Gastrocnemius medialis (tissue), 4 donors: Measurements from ENCODE around the gene C1orf122.

Source experiments
- POLR2A ChIP-seq, 2 donors: fragments of 450-650 bp; IDR thresholded peaks; one replicate each; pipeline ENCODE4 v1.6.1; 2017; ENCODE audit warnings: antibody characterized with exemption in 2 of 2, mild to moderate bottlenecking in 2 of 2, moderate library complexity in 2 of 2
- TF ChIP-seq, protein P1 (sequence below), 5 experiments: fragments of 450-650 bp in 3 of 5; fragments of 200-600 bp in 2 of 5; sonication (generic) in 2 of 5; IDR thresholded peaks in 4 of 5; conservative IDR thresholded peaks in 1 of 5; 1 replicate in 4 of 5; 2 replicates in 1 of 5; pipeline ENCODE4 v1.5.1; 2016 to 2019; ENCODE audit warnings: antibody characterized with exemption in 5 of 5, mild to moderate bottlenecking in 3 of 5, moderate library complexity in 3 of 5

DNA sequence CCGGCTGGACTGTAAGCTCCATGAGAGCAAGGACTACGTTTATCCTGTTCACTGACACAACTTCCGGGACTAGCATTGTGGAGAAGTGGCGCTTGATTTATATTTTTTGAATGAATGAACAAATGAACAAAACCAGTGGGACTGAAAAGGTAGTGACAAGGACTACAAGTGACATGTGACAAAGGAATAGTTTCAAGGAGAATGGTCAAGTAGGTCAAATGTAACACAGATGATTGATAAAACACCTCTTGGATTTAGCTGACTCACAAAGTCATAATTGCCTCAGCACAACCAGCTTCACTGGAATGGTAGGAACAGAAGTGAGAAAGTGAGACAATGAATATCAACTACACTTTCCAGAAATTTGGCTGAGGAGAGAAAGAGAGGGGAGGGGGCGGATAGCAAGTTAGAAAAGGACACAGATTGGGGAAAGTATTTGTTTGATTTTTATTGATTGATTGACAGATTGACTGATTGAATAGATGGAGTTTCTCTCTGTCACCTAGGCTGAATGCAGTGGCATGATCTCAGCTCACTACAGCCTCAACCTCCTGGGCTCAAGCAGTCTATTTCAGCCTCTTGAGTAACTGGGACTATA is 37.6 kb downstream of the C1orf122 start:
- TF ChIP-seq, protein P1, sequence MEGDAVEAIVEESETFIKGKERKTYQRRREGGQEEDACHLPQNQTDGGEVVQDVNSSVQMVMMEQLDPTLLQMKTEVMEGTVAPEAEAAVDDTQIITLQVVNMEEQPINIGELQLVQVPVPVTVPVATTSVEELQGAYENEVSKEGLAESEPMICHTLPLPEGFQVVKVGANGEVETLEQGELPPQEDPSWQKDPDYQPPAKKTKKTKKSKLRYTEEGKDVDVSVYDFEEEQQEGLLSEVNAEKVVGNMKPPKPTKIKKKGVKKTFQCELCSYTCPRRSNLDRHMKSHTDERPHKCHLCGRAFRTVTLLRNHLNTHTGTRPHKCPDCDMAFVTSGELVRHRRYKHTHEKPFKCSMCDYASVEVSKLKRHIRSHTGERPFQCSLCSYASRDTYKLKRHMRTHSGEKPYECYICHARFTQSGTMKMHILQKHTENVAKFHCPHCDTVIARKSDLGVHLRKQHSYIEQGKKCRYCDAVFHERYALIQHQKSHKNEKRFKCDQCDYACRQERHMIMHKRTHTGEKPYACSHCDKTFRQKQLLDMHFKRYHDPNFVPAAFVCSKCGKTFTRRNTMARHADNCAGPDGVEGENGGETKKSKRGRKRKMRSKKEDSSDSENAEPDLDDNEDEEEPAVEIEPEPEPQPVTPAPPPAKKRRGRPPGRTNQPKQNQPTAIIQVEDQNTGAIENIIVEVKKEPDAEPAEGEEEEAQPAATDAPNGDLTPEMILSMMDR (IDR thresholded peaks at IDR 0.05 in 4 of 5, conservative IDR thresholded peaks at IDR 0.05 in 1 of 5): no peak
- no peak for TF ChIP-seq POLR2A (IDR thresholded peaks at IDR 0.05)
